GM18867 (cell line): Measurements from ENCODE around the gene USH1C.

Experiments
- ATAC-seq: cut with Tn5 transposase; IDR thresholded peaks from one replicate; pipeline ENCODE4 v1.9.1; 2021; ENCODE audit warnings: mild to moderate bottlenecking, moderate library complexity; ENCODE audit not compliant: unreplicated experiment

USH1C gene

GRCh38 chr11:17550450-17551346 lies 6.5 kb upstream of the USH1C start:
- ATAC-seq: no peak

- ATAC-seq: no peak
Measured at GRCh38 chr11:17548444-17548843, 4.2 kb upstream of the USH1C start.

GRCh38 chr11:17547932-17548331 lies 3.7 kb upstream of the USH1C start:
- ATAC-seq: no peak

DNA sequence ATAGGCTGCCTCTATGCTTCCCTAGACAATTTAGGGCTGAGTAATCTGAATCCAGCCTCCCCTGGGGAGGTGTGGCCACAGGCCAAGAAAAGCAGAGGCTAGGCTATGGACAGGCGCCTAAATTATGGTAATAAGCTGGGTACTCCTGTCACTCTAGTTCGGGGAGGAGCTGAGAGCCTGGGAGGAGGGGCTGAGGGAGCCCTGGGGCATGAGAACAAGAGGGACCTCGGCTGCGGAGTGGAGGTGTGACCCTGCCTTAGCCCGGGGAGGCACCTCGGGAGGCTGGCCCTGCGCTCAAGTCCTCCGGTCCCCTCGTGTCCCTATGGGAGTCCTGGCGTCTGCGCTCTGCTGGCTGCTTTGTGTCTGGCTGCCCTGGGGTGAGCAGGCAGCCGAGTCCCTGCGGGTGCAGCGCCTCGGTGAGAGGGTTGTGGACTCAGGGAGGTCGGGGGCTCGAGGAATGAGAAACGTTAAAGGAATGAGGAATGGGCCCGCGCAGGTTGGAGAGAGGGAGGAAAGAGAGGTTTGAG lies 2.9 kb upstream of the USH1C start, which contains the start of gene OTOG:
TSS of gene OTOG (plus strand) at position 209 of the 527 bp plus-strand sequence. CDS start at position 323, 114 bp downstream.
- ATAC-seq: no peak

DNA sequence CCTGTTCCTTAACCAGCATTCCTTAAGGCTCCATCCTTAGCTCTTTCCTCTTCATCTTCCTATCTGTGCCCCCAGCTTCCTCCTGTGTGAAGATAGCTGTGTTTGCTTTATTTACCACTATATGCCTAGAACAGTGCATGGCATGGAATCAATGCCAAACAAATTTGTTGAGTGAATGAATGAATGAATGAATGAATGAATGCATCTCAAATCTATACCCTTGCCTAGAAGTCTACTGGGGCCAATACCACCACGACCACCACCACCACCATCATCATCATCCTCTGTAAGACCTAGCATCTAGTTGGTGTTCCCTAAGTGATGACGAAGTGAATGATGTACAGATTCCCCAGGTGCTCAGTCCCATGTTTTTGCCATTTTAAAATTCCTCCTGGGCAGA lies 2.0 kb upstream of the USH1C start:
- ATAC-seq: no peak

- no peak for ATAC-seq
Measured at GRCh38 chr11:17543574-17544180, 539 bp downstream of the USH1C start.

- no peak for ATAC-seq
Measured at GRCh38 chr11:17543041-17543440, 1.2 kb downstream of the USH1C start.

- ATAC-seq: no peak
Measured at GRCh38 chr11:17542249-17542648, 2.0 kb downstream of the USH1C start.

DNA sequence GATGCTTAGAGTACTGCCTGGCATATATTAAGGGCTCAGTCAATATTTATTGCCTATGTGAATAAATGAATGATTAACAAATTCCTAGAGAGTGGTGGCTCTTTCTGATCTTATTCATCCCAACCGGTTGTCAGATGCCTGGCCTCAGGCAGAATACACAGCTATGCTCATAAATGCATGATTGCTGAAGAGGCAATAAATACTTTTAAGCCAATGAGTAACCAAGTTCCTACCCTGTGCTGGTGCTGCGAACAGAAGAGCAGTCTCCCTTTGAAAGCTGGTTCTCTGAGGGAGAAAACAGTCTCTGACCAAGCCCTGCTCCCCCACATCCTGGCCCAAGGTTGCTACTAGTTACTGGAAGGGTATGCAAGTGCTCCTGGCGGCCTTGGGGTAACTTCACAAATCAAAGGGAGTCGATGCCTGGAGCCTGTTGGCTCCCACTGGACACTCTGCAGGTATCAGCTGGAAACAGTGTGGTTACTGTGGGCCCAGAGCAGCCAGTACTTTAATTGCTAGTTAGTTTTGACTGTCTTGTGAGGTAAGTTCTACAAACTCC lies 2.8 kb downstream of the USH1C start:
- ATAC-seq: no peak

GRCh38 chr11:17540807-17541206 lies 3.4 kb downstream of the USH1C start:
- no peak for ATAC-seq

GRCh38 chr11:17538731-17539130 lies 5.5 kb downstream of the USH1C start:
- no peak for ATAC-seq

DNA sequence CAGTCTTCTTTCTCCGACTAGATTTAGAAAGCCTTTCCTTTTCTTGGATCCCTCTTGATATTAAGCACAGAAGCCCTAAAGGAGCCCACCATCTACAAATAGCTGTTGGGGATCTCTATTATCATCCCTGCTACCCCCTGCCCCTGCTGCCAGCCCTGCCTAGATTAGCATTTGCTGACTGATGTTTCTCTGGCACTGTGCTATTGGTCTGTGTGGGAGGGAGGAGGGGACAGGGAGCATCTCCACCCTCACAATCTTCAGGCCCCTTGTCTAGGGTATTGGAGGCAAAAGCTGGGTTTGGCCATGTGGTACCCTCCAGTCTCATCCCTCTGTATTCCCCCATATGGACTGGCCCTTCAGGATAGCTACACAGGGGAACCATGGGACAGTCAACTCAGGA lies 6.2 kb downstream of the USH1C start:
- ATAC-seq: no peak

GRCh38 chr11:17537261-17537660 lies 7.0 kb downstream of the USH1C start:
- ATAC-seq: no peak

DNA sequence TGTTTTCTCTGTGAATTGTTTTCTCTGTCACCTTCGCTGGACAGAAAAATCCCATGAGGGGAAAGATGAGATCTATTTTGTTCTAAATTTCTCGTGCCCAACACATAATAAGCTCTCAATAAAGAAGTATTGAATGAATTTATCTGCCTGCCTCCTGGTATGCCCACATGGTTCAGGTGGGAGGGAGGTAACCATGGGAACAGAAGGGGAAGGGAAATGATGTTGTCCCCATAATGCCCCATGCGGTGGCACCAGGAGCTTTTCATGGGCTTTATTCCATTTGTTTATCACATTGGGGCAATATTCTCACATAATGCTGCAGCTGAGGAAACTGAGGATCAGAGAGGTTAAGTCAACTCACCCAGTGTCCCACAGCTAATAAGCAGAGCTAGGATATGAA lies 8.7 kb downstream of the USH1C start:
- ATAC-seq: no peak

DNA sequence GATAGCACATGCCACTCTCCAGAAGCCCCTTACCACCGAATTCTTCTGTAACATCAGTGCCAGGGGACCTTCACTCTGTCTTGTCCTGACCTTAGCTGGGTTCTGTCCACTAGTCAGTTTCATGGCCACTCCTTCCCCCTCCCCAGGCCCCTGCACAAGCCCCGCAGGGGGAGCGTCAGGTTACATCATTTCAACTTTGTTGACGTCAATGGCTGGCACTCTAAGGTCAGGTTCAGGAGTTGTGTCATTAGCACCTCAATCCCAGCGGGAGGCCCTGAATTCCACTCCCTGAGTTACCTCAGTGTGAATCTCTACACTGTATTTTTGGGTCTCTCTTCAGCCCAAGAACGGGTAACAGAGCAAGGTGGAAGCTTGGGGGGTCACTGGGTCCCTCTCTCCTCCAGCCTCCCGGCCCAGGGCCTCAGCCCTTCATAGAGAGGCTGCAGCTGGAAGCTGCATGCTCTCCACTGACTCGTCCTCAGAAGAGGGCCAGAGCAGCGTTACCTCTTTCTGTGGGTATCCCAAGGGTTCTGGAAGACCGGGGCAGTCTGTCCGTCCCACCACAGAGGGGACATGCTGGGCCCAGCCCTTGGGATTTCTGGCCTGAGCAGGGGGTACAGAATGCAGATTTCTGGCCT lies 10.3 kb downstream of the USH1C start:
- no peak for ATAC-seq

GRCh38 chr11:17533341-17533740 lies 10.9 kb downstream of the USH1C start:
- no peak for ATAC-seq

DNA sequence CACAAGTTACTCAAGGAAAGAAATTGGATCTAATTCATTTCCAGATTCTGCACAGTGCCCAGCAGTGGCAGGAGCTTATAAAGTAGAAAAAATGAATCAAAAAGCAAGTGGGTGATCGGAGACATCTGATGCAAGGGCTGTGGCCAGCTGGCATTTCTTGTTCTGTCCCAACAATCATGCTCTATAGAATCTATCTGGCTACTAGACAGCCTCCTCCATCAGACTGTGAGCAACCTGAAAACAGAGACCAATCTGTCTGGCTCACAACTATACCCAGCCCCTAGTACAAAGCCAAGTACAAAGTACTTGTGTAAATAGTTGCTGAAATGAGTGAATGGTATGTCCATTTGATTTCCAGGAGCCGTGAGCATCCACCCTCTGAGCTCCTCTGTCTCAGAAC lies 11.4 kb downstream of the USH1C start:
- no peak for ATAC-seq

- no peak for ATAC-seq
Measured at GRCh38 chr11:17531636-17532113, 12.5 kb downstream of the USH1C start.

GRCh38 chr11:17531071-17531600 lies 13.1 kb downstream of the USH1C start:
- ATAC-seq: no peak

GRCh38 chr11:17529844-17530185 lies 14.4 kb downstream of the USH1C start:
- ATAC-seq: no peak
